ENCODE measurements around the gene DENND6B. TPM values are rescaled to one million over a fixed set of nuclear protein-coding genes. Genes with fewer than 3 reads are reported as not detected.

The DENND6B gene
- total RNA-seq, 1 donor from 2014 or later, result 1.4 TPM

Other genes starting within 250 kb of the DENND6B start
- 0.24 TPM for gene MLC1, start 241.6 kb downstream of the DENND6B start, total RNA-seq (ENCODE audit: insufficient read depth, low replicate concordance)
- 4.8 TPM for gene MOV10L1, start 237.0 kb downstream of the DENND6B start, total RNA-seq (ENCODE audit: insufficient read depth, low replicate concordance)
- 0.96 TPM for gene PANX2, start 156.3 kb downstream of the DENND6B start, total RNA-seq (ENCODE audit: insufficient read depth, low replicate concordance)
- gene TRABD, start 141.1 kb downstream of the DENND6B start, total RNA-seq (ENCODE audit: insufficient read depth, low replicate concordance), result 20.5 TPM
- gene SELENOO, start 126.0 kb downstream of the DENND6B start, total RNA-seq (ENCODE audit: insufficient read depth, low replicate concordance), result 6.3 TPM
- gene TUBGCP6, start 82.0 kb downstream of the DENND6B start, total RNA-seq (ENCODE audit: insufficient read depth, low replicate concordance), result 30.3 TPM
- 35.6 TPM for gene HDAC10, start 75.7 kb downstream of the DENND6B start, total RNA-seq (ENCODE audit: insufficient read depth, low replicate concordance)
- gene MAPK12, start 65.3 kb downstream of the DENND6B start, total RNA-seq (ENCODE audit: insufficient read depth, low replicate concordance), result 21.4 TPM
- 4.3 TPM for gene MAPK11, start 56.6 kb downstream of the DENND6B start, total RNA-seq (ENCODE audit: insufficient read depth, low replicate concordance)
- gene PLXNB2, start 19.4 kb downstream of the DENND6B start, total RNA-seq (ENCODE audit: insufficient read depth, low replicate concordance), result 86.2 TPM
- gene PPP6R2, start 16.3 kb upstream of the DENND6B start, total RNA-seq (ENCODE audit: insufficient read depth, low replicate concordance), result 43.8 TPM
- 48.2 TPM for gene SBF1, start 148.0 kb upstream of the DENND6B start, total RNA-seq (ENCODE audit: insufficient read depth, low replicate concordance)
- gene ADM2, start 154.5 kb upstream of the DENND6B start, total RNA-seq (ENCODE audit: insufficient read depth, low replicate concordance), result 0.72 TPM
- not detected for gene MIOX, start 159.8 kb upstream of the DENND6B start, total RNA-seq (ENCODE audit: insufficient read depth, low replicate concordance)
- gene LMF2, start 180.7 kb upstream of the DENND6B start, total RNA-seq (ENCODE audit: insufficient read depth, low replicate concordance), result 34.2 TPM
- 14.4 TPM for gene NCAPH2, start 181.2 kb upstream of the DENND6B start, total RNA-seq (ENCODE audit: insufficient read depth, low replicate concordance)
- not detected for gene SCO2, start 198.6 kb upstream of the DENND6B start, total RNA-seq (ENCODE audit: insufficient read depth, low replicate concordance)
- gene TYMP, start 203.0 kb upstream of the DENND6B start, total RNA-seq (ENCODE audit: insufficient read depth, low replicate concordance), result 89.8 TPM
- gene KLHDC7B, start 218.9 kb upstream of the DENND6B start, total RNA-seq (ENCODE audit: insufficient read depth, low replicate concordance), result 6.0 TPM
- gene SYCE3, start 235.9 kb upstream of the DENND6B start, total RNA-seq (ENCODE audit: insufficient read depth, low replicate concordance), result not detected